NCI-H2107 treated with DMSO at 0.1 percent for 48 hours (cell line): Measurements from ENCODE around the gene POLL.

ENCODE experiments used
- DNase-seq: peaks from one replicate; lab custom pipeline; 2025; ENCODE audit not compliant: unreplicated experiment; lab: John Stamatoyannopoulos, UW

Gene POLL

GRCh38 chr10:101561068-101561915 is 26.8 kb downstream of the POLL start:
- no peak for DNase-seq

- DNase-seq, result no peak
These were observed 27.6 kb downstream of the POLL start for GRCh38 chr10:101560298-101561067.

- no peak for DNase-seq
These were observed 28.3 kb downstream of the POLL start for GRCh38 chr10:101559596-101560297.

- no peak for DNase-seq
These were observed 29.1 kb downstream of the POLL start for GRCh38 chr10:101558671-101559595.

GRCh38 chr10:101558204-101558603 is 29.9 kb downstream of the POLL start:
- DNase-seq, result no peak

- DNase-seq, result no peak
These were observed 30.5 kb downstream of the POLL start for GRCh38 chr10:101557541-101557940.

- DNase-seq, result no peak
These were observed 35.6 kb downstream of the POLL start for GRCh38 chr10:101552442-101552841.

- no peak for DNase-seq
These were observed 37.1 kb downstream of the POLL start for GRCh38 chr10:101550965-101551364.

- DNase-seq, result no peak
These were observed 42.2 kb downstream of the POLL start for GRCh38 chr10:101545898-101546297.

- peak; percentile 54 for DNase-seq
These were observed 49.6 kb downstream of the POLL start for GRCh38 chr10:101538446-101538845.

- DNase-seq, result no peak
These were observed 51.3 kb downstream of the POLL start for GRCh38 chr10:101536800-101537199.

GRCh38 chr10:101535949-101536348 is 52.1 kb downstream of the POLL start:
- DNase-seq, result no peak

GRCh38 chr10:101529725-101530553 is 58.1 kb downstream of the POLL start:
- no peak for DNase-seq

GRCh38 chr10:101529207-101529606 is 58.9 kb downstream of the POLL start:
- no peak for DNase-seq
